ENCODE results near the gene ZFYVE27.

Gene ZFYVE27

DNA sequence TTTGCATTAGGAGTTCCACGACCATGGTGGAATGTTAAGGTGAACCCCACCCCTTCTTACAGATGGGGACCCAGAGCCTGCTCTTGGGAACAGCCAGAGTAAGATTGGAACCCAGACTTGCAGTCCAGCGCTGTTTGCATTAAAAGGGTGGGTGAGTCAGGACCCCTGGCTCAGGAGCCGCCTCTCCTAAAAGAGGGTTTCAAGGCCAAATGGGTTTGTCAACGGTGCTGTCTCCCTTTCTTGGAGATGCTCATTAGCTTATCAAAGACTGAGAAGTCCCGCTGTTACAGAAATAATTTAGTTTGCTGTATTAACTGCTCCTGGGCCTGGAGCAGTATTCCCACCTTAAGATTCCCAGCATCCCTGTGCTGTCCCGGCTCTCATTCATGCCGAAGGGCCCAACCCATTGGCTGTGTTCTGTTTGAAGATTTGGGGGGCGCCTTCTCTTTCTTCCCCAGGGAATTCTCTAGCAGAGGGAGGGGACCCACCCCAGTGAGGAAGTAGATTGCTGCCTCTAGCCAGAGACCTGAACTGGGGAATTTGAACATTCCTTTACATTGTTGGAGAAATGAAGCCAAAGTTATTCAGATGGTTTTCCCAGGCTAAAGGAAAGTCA lies 21.6 kb upstream of the ZFYVE27 start:
- no peak for DNase-seq (ENCODE audit: low spot score)

DNA sequence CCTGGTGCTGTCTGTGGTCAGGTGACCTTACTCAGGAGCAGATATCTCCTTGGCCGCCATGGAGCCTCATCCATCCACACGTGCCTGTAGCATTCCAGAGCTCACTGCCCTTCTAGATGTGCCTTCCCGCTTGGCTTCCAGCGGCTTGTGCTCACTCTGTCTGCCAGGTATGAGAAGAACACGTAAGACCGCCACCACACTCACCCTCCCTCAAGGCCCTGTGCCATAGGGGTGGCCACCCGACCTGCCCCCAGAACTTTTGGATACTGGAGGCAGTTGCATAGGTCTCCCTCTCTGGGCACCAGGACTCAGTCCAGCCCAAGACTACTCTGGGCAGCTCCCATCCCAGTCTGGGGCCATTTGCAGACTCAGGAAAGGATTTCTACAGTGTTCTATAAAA lies 19.3 kb upstream of the ZFYVE27 start:
- no peak for DNase-seq (ENCODE audit: low spot score)

DNA sequence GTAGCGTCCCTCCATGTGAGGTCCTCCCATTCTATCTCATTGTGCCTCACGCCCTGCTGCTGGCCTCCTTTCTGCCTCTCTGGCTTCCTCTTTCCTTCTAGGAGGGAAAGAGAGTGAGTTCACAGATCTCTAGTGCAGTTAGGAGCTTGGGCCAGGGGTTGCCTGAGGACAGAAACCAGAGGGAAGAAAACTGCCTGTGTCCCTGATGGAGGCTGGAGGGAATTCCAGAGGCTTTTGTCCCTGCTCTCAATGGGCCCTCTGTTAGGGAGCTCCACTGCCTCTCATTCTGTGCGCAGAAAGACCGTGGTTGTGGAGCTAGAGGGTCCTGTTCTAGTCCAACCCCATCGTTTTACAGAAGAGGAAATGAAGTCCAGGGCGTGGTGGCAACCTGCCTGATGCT lies 18.8 kb upstream of the ZFYVE27 start:
- no peak for DNase-seq (ENCODE audit: low spot score)

DNA sequence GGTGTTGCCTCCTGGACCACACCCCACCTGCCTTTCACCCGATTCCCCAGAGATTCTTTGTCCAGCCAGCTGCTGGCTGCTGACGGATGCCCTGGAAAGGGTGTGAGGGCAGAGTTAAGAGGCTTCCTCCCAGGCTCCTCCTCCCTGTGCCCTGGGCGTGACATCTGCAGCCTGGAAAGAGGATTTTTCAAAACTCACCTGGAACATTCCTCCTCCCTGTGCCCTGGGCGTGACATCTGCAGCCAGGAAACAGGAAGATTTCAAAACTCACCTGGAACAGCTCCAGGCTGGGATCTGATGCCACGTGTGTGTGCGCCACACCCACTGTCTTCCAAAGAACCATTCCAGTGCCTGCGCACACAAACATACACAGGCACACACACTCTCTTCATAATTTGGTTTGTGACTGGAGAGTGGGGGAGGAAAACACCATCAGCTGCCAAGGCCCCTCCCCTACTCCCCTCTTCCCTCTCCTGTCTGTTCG lies 18.2 kb upstream of the ZFYVE27 start:
- DNase-seq (ENCODE audit: low spot score), result no peak

DNA sequence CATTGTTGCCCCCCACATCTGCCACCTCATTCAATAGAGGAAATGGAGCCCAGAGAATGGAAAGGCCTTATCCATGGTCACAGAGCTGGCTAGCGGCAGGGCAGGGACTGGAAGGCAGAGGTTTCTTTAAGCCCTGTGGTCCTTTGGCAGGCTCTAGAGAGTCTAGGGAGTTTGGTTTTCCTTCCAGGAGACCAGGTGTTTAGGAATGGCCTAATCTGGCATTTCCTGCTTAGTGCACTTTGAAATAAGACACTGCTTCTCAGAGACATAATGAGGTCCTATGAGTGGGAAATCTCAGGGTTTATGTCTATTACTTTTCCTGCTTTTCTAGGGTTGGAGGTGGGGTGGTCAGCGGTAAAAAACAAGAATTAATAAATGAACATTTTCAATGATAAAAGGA lies 17.3 kb upstream of the ZFYVE27 start:
- no peak for DNase-seq (ENCODE audit: low spot score)

DNA sequence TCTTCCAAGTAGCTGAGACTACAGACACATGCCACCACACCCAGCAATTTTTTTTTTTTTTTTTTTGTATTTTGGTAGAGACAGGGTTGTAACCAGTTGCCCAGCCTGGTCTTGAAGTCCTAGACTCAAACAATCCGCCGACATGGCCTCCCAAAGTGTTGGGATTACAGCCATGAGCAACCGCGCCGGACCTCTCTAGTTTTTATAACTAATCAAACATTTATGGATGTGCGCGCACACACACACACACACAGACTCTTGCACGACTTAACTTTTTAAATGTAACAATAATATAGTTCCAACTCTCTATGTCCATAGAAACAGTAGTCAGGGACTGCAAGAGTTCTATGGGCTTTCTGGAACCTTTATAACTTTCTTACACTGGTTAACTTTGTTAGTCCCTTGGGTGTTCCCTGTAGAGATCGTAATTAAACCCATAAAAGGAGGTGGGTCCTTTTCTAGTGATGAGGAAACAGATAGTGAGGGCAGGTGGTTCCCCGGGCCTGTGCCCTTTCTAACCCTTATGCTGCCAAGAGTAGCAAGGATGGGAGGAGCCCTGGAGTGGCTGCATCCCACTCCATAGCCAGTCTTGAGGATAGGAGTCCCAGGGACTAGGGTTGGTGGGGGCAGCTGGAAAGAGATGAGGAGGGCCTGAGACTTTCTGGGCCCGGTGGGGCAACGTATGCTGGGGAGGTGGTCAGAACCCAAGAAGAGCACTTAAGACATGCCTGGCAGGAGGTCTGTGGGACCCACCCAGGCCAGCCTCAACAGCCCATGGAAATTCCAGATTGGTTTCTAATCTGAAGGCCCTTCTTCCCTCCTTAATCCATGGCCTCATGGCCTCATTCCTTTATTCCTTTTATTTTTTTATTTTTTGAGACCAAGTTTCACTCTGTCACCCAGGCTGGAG lies 14.8 kb upstream of the ZFYVE27 start:
- DNase-seq (ENCODE audit: low spot score), result no peak

DNA sequence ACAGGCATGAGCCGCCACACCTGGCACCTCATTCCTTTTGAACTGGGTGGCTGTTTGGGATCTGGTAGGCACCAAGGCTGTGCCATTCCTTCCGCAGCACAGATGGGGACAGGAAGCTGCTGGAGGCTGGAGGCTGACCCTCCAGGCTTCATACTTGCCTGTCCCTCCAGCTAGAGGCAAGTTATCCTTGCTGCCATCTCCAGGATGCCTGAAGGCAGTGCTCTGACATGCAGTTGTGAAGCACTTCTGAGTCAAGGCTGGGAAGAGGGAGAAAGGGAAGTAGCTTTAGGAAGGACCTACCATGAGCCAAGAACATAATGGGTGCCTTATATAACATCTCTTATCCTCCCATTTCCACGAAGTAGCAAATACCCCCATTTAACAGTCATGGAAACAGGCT lies 13.9 kb upstream of the ZFYVE27 start:
- no peak for DNase-seq (ENCODE audit: low spot score)

DNA sequence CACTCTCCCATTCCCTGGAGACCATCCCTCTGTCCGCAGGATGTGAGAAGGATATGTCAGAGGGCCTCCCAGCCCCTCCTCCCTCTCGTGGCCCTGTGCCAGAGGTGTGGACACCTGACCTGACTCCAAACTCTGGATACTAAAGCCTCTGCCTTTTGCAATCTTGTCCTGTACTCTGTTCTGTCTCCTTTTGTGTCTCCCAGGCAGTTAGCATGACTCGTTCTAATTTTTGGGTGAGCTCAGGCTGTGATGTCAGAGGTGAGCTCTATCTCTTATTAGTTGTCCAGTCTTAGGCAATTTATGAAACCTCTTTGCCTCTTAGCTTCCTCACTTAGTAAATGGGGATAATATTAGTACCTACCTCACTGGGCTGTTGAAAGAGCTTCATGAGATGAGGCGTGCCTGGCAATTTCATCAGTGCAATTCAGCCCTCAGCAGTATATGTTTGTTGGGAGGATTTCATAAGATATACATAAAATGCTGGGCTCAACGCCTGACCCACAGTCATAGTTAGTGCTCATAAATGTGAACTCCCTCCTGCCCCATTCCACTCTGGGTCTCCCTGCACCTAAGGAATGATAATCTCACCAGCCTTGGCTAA lies 12.5 kb upstream of the ZFYVE27 start:
- DNase-seq (ENCODE audit: low spot score), result no peak

DNA sequence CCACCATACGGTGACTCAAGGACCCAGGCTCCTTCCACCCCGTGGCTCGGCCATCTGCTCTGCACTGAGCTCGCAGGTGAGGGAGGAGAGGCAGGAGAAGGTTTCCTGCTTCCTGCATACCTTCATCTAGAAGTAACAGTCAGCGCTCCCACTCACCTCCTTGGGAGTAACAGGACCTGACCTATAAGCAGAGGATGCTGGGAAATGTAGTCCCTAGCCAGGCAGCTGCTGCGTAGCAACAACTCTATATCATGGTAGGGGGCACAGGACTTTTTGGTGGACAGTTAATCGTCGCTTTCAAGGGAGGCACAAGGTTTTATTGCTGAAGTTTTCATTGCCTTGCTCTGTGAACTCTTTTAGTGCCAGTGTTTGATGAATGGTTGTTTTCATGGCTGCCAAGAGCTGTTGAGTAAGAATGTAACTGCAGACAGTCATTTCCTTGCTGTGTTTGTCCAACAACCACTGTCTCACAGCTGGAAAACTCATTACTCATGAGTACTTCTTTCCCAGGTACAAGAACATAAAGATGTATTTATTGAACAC lies 10.2 kb upstream of the ZFYVE27 start:
- DNase-seq (ENCODE audit: low spot score), result no peak

DNA sequence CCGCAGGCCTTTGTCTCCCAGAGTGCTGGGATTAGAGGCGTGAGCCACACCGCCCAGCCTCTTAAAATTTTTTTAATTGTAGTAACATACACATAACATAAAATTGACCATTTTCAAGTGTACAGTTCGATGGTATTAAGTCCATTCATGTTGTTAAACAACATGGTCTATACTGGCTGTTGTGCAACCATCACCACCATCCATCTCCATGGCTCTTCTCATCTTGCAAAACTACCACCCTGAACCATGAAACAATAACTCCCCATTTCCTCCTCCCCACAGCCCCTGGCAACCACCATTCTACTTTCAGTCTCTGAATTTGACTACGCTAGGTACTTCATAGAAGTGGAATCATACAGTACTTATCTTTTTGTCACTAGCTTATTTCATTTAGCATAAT lies 7.9 kb upstream of the ZFYVE27 start:
- no peak for DNase-seq (ENCODE audit: low spot score)

DNA sequence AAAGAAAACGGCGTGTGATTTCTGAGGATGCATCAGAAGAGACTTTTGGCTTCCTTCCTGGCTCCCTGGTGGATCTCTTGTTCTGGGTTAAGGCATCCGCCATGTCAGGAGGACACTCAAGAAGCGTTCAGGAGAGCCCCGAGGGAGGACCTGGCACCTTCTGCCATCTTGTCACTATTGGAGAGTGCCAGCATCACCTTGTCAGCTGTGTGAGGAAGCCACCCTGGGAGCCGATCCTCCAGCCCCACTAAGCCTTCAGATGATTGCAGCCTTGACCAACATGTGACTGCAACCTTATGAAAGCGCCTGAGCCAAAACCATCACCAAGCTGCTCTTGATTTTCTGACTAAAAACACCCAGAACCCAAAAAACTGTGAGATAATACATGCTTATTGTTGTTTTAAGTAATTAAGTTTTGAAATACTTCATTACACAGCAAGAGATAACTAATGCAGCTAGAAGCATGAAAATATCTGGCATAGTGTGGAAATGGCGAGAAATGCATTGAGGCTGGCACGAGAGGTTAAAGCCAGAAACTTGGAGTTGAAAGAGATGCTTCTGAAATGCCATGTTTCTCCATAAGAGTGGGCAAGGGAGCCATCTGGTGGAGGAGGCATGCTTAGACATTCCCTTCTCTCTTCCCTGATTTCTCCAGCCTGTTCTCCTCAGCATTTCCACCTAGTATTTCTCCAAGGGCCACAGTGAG lies 5.4 kb upstream of the ZFYVE27 start:
- DNase-seq (ENCODE audit: low spot score), result no peak

DNA sequence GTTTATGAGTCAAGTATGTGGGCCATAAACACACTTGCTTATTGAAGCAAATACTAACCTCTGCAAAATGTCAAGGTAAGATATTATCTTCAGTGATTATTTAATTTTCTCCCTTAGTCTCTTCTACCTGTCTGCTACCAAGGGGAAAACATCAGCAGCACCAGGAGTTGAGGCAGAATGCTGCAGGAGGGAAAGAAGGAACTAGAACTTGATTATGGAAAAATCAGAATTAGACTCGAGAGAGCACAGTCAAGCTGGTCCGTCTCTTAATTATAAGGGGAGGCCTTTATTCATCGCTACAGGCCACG lies 4.9 kb upstream of the ZFYVE27 start:
- DNase-seq (ENCODE audit: low spot score), result no peak

DNA sequence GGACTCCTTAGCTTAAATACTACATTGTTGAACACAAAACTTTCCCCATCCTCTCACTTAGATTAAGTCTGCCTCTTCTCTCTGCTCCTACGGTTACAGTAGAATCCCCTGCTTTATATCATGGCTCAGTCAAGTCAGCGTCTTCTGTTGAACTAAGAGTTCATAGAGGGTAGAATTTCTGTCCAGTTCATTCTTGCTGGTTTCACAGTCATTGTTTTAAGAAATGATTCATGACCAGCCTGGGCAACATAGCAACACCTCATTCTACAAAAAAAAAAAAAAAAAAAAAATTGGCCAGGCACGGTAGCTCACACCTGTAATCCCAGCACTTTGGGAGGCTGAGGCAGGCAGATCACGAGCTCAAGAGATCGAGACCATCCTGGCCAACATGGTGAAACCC lies 3.7 kb upstream of the ZFYVE27 start:
- no peak for DNase-seq (ENCODE audit: low spot score)

DNA sequence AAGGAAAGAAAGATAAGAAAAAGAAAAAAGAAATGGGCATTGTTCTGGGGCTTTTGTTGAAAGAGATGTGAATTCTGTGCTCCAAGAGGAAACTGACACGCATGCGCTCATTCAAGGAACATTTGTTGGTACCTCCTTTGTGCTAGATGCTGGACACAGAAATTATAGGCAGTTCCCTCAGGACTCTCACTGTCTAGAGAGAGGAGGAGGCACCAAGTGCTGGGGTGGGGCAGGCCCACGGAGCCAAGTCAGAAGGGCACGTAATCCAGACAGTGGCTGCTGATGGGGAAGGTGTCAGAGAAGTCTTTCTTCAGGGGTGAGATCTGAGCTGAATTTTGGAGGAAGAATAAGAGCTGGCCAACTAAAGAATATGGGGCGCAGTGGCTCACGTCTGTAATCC lies 2.9 kb upstream of the ZFYVE27 start:
- DNase-seq (ENCODE audit: low spot score), result no peak

DNA sequence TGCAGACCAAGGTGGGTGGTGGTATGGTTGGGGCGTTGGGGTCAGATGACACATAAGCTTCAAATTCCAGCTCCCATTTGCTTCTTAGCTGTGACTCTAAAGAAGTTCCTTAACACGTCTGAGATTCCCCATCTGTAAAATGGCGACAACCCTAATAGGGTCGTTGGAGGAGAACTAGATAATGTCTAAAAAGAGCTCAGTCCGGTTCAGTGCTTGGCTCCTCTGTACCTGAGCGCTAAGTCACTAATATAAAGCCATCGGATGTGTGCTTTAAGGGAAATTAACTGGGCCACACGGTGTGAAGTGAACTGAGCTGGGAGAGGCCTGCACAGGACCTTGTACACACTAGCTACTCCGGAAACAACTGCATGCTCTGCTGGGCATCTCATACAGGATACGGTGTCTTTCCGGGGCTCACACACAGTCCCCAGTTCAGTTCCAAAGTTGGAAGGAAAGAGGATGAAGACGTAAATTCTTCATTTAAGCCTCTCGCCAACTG lies 476 bp upstream of the ZFYVE27 start:
- no peak for DNase-seq (ENCODE audit: low spot score)

DNA sequence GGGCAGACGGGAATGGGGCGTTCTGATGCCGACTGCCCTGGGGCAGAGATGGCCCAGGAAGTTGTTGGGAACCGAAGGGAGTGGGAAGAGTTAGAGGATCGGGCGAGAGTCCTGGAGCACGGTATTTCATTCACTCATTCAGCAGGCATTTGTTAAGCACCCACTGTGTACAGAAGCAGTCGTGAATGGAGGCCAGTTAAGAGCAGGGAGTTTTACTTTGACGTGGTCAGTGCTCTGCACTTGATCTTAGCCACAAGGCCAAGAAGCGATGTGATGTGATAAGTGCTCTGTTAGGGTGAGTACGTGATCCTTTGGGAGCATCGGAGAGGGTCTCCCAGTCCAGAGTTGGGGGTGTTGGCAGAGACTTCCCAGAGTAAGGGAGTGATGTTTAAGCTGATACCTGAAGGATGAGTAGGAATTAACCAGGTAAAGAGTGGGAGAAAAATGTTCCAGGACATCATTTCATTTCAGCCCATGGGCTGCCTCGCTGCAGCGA lies 890 bp downstream of the ZFYVE27 start:
- DNase-seq (ENCODE audit: low spot score), result no peak

DNA sequence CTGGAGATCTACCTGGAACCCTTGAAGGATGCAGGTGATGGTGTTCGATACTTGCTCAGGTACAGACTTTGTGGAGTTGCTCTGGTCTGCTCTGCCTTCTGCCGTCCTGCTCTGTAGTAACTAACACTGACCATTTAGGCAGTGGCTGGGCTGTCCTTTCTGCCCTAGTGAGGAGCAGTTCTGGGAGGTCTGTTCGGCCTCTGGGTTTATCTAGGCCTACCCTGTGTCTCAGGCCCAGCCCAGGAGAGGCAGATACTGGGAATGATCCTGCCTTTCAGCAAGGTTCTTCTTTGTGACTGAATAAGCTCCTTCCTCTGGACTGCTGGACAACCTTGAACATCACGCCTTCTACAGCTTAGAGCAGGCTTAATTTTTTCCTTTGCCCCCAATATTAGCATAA lies 1.7 kb downstream of the ZFYVE27 start:
- no peak for DNase-seq (ENCODE audit: low spot score)

DNA sequence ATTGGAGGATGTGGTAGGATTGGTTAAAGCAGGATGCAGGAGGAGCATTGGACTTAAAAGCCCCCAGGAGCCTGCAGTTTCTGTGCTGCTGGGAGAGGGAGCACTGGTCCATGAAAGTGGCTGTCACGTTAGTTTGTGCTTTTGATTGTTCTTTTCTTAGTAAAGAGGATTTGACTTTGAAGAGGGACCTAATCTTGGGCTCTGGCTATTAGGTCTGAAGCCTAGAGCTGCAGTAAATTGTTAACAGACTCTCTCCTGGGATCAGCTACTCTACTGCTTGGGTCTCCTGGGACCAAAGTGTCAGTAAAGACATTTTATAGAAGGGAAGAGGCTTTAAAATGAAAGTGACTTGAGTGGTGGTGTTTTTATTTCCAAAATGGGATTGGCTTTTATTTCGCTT lies 3.7 kb downstream of the ZFYVE27 start:
- no peak for DNase-seq (ENCODE audit: low spot score)

DNA sequence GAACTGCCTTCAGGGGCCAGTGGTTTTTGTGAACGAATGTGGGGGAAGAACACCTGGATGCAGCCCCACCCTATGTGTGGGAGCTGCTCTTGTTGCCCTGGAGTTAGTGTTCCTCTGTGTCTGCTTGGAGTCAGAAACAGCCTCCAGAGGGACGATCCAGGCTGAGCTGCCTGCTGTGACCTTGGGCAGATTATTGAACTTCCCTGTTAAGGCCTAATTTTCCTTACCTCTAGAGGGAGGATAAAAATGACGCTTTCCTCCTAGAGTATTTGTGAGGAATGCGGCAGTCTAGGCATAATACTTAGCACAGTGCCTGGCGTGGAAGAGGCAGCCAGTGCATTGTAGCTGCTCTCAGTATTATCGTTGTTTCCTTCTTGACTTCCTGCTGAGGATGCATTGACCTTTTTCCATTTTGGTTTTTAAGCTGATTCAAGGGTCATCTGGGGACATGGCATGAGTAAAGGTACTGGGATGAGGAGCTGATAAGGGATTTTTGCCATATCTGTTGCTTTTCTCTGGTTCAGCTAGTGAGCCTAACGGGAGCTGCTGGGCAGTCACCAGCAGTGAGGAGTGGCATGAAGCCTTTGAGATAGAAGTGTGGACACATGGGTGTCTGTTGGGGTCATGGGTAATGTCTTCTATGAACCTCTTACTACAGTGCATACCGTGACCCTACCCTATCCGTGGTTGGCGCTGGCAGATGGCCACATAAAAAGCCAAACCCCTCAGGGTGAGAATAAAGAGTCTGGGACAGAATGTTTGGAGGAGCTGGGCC lies 6.4 kb downstream of the ZFYVE27 start:
- DNase-seq (ENCODE audit: low spot score), result no peak

DNA sequence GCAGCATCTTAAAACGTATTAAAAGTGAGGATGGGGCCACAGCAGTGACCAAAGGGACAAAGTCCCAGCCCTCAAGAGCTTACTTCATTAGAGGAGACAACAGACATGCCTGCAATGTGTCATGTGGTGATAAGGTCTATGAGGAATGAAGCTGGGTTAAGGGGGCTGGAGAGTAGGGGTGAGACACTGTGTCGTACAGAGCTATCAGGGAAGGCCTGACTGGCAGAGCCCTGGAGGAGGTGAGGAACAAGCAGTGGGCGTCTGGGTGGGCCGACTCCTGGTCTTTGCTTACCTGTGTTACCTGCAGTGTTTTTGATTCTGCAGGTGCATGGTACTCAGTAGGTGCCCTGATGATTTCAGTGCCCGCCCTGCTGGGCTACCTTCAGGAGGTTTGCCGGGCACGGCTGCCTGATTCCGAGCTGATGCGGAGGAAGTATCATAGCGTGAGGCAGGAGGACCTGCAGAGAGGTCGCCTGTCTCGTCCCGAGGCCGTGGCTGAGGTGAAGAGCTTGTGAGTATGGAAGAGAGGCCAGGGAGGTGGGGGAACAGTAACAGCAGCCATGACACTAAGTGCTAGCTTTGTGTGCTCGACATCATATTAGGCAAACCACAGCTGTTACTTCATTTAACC lies 7.6 kb downstream of the ZFYVE27 start:
- DNase-seq (ENCODE audit: low spot score), result no peak

DNA sequence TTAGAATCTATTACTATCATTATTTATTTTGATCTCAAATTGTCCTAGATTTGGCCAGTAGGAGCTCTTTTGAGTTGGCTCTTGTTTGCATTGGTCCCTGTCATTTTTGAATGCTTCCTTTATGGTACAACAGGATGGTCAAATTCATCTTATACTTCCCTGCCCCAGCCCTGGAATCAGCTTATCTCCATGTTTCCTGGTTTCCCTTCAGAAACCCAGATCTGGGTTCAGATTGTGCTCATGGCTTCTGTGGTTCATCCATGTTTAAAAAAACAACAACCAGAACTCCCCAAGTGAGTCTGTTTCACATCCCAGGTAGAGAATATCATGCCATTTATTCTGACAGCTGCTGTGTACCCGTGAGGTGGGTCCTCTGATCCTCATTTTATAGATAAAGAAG lies 10.6 kb downstream of the ZFYVE27 start:
- DNase-seq (ENCODE audit: low spot score), result no peak
